Right atrium auricular region (tissue), 2 donors: ENCODE results near the gene GNB4. TPM values are rescaled to one million over a fixed set of nuclear protein-coding genes. Genes with fewer than 3 reads are reported as not detected.

Source experiments
- DNase-seq: peaks from one replicate; pipeline ENCODE4 v3.0.0-alpha.2; 2019; ENCODE audit warnings: low spot score
- H3K27ac ChIP-seq, 2 donors: fragments of 200-600 bp; sonication (generic); 1 replicate in 1 of 2; 2 replicates in 1 of 2; pipeline ENCODE4 v1.5.1; 2016 to 2019
- H3K27me3 ChIP-seq, 2 donors: fragments of 200-600 bp; sonication (generic); one replicate each; pipeline versions ENCODE4 v1.5.1 to v1.6.0; 2017 to 2019
- H3K36me3 ChIP-seq: fragments of 200-600 bp; sonication (generic); one replicate; pipeline ENCODE4 v1.5.1; 2016
- H3K4me1 ChIP-seq, 2 donors: fragments of 200-600 bp; sonication (generic); one replicate each; pipeline versions ENCODE4 v1.5.1 to v1.6.0; 2017 to 2019
- H3K4me3 ChIP-seq, 2 donors: fragments of 200-600 bp; sonication (generic); 1 replicate in 1 of 2; 2 replicates in 1 of 2; pipeline ENCODE4 v1.5.1; 2017 to 2019; ENCODE audit warnings: mild to moderate bottlenecking in 1 of 2, moderate library complexity in 1 of 2
- H3K9me3 ChIP-seq, 2 donors: fragments of 200-600 bp; sonication (generic); one replicate each; pipeline ENCODE4 v1.5.1; 2019
- total RNA-seq, 2 donors: library from RNA; depleted of rRNA; stranded (reverse); fragments of >200 nt; gene quantifications; one replicate each; pipeline ENCODE4 v1.1.0, GENCODE V29; 2016
- TF ChIP-seq, protein P1 (sequence below), 2 donors: fragments of 200-600 bp; sonication (generic); IDR thresholded peaks; one replicate each; pipeline ENCODE4 v1.5.1; 2019; ENCODE audit warnings: antibody characterized with exemption in 2 of 2

The GNB4 gene
- total RNA-seq, 2 donors from 2014 or later, result 11.7 to 36.0 TPM

DNA sequence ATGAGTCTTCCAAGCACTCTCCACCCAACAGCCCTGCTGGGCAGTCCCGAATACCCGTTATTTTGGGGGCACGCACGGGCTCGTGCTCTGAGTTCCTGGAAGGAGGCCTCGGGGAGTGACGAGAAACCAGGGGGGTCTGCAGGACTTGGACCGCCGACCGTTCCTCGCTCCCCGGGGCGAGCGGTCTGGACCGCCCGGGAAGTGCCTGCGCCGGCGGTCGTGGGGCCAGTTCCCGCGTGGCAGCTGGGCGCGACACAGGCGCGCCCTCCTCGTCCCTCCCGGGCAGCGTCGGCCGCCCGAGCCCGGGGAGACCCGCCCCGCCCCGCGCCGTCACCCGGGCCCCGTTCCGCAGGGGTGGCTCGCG is 387 bp downstream of the GNB4 start:
- DNase-seq, result no peak
- Histone ChIP-seq H3K9me3 (no peaks in the 10 kb centered on the region), H3K36me3 (no peaks in the 10 kb centered on the region), H3K4me3 (peak overlapping the region; percentile 70 to 73), H3K4me1 (peaks cover 0 to 18% of the 10 kb centered on the region in 2 donors), H3K27me3 (no peaks in the 10 kb centered on the region), H3K27ac (peak overlapping the region; percentile 87 to 95)
- TF ChIP-seq, protein P1, sequence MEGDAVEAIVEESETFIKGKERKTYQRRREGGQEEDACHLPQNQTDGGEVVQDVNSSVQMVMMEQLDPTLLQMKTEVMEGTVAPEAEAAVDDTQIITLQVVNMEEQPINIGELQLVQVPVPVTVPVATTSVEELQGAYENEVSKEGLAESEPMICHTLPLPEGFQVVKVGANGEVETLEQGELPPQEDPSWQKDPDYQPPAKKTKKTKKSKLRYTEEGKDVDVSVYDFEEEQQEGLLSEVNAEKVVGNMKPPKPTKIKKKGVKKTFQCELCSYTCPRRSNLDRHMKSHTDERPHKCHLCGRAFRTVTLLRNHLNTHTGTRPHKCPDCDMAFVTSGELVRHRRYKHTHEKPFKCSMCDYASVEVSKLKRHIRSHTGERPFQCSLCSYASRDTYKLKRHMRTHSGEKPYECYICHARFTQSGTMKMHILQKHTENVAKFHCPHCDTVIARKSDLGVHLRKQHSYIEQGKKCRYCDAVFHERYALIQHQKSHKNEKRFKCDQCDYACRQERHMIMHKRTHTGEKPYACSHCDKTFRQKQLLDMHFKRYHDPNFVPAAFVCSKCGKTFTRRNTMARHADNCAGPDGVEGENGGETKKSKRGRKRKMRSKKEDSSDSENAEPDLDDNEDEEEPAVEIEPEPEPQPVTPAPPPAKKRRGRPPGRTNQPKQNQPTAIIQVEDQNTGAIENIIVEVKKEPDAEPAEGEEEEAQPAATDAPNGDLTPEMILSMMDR (IDR thresholded peaks at IDR 0.05), result peak in 1 of 2 donors; percentile 5

DNA sequence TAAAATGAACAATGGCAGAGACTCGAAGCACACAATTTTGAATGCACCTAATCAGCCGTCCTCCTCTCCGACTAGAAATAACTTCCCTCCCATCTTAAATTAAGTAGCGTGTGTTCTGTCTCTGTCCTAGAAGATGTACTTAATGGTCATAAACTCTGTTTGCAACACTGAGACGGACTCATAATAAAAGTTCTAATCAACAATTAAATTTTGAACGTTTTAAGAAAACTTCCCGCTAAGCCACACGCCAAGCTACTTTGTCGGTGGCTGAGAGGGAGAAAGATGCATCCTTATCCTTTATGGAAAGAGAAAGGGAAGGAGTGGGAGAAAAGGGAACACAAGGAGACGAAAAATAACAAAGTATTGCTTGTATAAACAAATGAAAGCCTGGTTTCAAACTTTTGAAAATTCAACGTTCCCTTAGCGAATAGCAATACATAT is 989 bp downstream of the GNB4 start:
- DNase-seq, result no peak
- Histone ChIP-seq H3K4me3 (peak overlapping the region; percentile 70 to 73), H3K4me1 (peaks cover 0 to 18% of the 10 kb centered on the region in 2 donors), H3K27ac (peak overlapping the region; percentile 87 to 95), H3K9me3 (no peaks in the 10 kb centered on the region), H3K36me3 (no peaks in the 10 kb centered on the region), H3K27me3 (no peaks in the 10 kb centered on the region)
- TF ChIP-seq, protein P1 (IDR thresholded peaks at IDR 0.05), result no peak

- TF ChIP-seq, protein P1 (IDR thresholded peaks at IDR 0.05), result no peak
- no peaks in the 10 kb centered on the region for H3K9me3 ChIP-seq
- peak overlapping the region; percentile 87 to 95 for H3K27ac ChIP-seq
- H3K4me1 ChIP-seq, result peaks cover 0 to 18% of the 10 kb centered on the region in 2 donors
- DNase-seq, result no peak
- H3K4me3 ChIP-seq, result peak overlapping the region; percentile 70 to 73
- no peaks in the 10 kb centered on the region for H3K27me3 ChIP-seq
- H3K36me3 ChIP-seq, result no peaks in the 10 kb centered on the region
These were observed 1.6 kb downstream of the GNB4 start for GRCh38 chr3:179449636-179450035.

- no peaks in the 10 kb centered on the region for H3K36me3 ChIP-seq
- no peaks in the 10 kb centered on the region for H3K27me3 ChIP-seq
- no peak overlapping the region for H3K4me3 ChIP-seq
- no peaks in the 10 kb centered on the region for H3K9me3 ChIP-seq
- peak overlapping the region in 1 of 2 donors; percentile 95 for H3K27ac ChIP-seq
- no peak for DNase-seq
- TF ChIP-seq, protein P1 (IDR thresholded peaks at IDR 0.05), result no peak
- H3K4me1 ChIP-seq, result peaks cover 0 to 16% of the 10 kb centered on the region in 2 donors
These were observed 4.0 kb downstream of the GNB4 start for GRCh38 chr3:179447251-179447650.

DNA sequence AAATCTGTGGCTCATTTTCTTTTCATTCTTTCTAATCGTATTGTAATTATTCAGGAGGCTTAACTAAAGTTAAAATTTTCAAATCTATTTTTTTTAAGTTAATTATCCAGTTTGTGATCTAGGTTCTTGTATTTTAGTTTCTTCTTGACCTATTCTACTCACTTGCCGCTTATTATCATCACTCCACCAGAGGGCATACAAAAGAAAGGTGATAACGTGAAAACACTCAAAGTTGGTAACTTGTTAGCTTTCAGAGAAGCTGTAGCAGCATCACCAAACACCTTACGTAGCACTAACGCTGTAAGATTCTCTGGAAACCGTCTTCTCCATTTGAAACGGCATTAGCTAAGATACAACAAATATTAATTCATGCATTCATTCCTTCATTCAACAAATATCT is 4.8 kb downstream of the GNB4 start:
- TF ChIP-seq, protein P1 (IDR thresholded peaks at IDR 0.05), result peak in 1 of 2 donors; percentile 42
- H3K27me3 ChIP-seq, result no peaks in the 10 kb centered on the region
- DNase-seq, result no peak
- H3K36me3 ChIP-seq, result no peaks in the 10 kb centered on the region
- H3K9me3 ChIP-seq, result no peaks in the 10 kb centered on the region
- peaks cover 0 to 12% of the 10 kb centered on the region in 2 donors for H3K4me1 ChIP-seq
- no peak overlapping the region for H3K27ac ChIP-seq
- H3K4me3 ChIP-seq, result no peak overlapping the region

GRCh38 chr3:179438841-179439240 is 12.4 kb downstream of the GNB4 start:
- Histone ChIP-seq H3K27ac (no peak overlapping the region), H3K4me1 (peaks cover 0 to 6% of the 10 kb centered on the region in 2 donors), H3K4me3 (no peak overlapping the region), H3K9me3 (no peaks in the 10 kb centered on the region), H3K36me3 (no peaks in the 10 kb centered on the region), H3K27me3 (no peaks in the 10 kb centered on the region)
- no peak for DNase-seq
- TF ChIP-seq, protein P1 (IDR thresholded peaks at IDR 0.05), result no peak
